ENCODE data around the gene EYA2. TPM values are rescaled to one million over a fixed set of nuclear protein-coding genes. Genes with fewer than 3 reads are reported as not detected.

EYA2 gene
- total RNA-seq, 4 donors from 2014 or later, result 9.7 to 22.1 (median 14.3) TPM

GRCh38 chr20:46934746-46935287, 40.2 kb downstream of the EYA2 start:
- Histone ChIP-seq H3K27ac (no peak overlapping the region), H3K27me3 (no peaks in the 10 kb centered on the region), H3K9me3 (no peaks in the 10 kb centered on the region), H3K4me3 (no peak overlapping the region), H3K36me3 (no peaks in the 10 kb centered on the region), H3K4me1 (peaks cover 0 to 33% (median 4%) of the 10 kb centered on the region in 3 donors)
- intact Hi-C loops (cut with DNase I), result no loop called here
- no peak for TF ChIP-seq POLR2A (IDR thresholded peaks at IDR 0.05)
- no peak for TF ChIP-seq CTCF (IDR thresholded peaks at IDR 0.05)
- 36 to 82% methylated on average over 3 to 4 of the region's 4 CpGs for WGBS, 2 donors
- no peak for DNase-seq

GRCh38 chr20:46935394-46936017, 40.9 kb downstream of the EYA2 start:
- WGBS, 2 donors, result 81 to 87% methylated on average over 8 to 9 of the region's 9 CpGs
- Histone ChIP-seq H3K9me3 (no peaks in the 10 kb centered on the region), H3K27me3 (no peaks in the 10 kb centered on the region), H3K36me3 (no peaks in the 10 kb centered on the region), H3K4me3 (no peak overlapping the region), H3K27ac (no peak overlapping the region), H3K4me1 (peaks cover 0 to 27% (median 4%) of the 10 kb centered on the region in 3 donors)
- DNase-seq, result no peak
- TF ChIP-seq POLR2A (IDR thresholded peaks at IDR 0.05) (no peak), CTCF (IDR thresholded peaks at IDR 0.05) (no peak)
- intact Hi-C loops (cut with DNase I), result no loop called here

GRCh38 chr20:46936415-46937156, 41.9 kb downstream of the EYA2 start:
- intact Hi-C loops (cut with DNase I), result no loop called here
- Histone ChIP-seq H3K9me3 (no peaks in the 10 kb centered on the region), H3K27ac (peak overlapping the region in 1 of 4 donors; percentile 31), H3K4me1 (peaks cover 0 to 17% (median 4%) of the 10 kb centered on the region in 3 donors), H3K4me3 (no peak overlapping the region), H3K27me3 (no peaks in the 10 kb centered on the region), H3K36me3 (no peaks in the 10 kb centered on the region)
- no peak for TF ChIP-seq POLR2A (IDR thresholded peaks at IDR 0.05)
- no peak for TF ChIP-seq CTCF (IDR thresholded peaks at IDR 0.05)
- DNase-seq, result no peak
- 75 to 78% methylated on average over 18 of the region's 18 CpGs for WGBS, 2 donors

GRCh38 chr20:46937157-46937523, 42.5 kb downstream of the EYA2 start:
- no peaks in the 10 kb centered on the region for H3K27me3 ChIP-seq
- peak overlapping the region in 1 of 4 donors; percentile 31 for H3K27ac ChIP-seq
- no peak overlapping the region for H3K4me3 ChIP-seq
- DNase-seq, result no peak
- no peak for TF ChIP-seq CTCF (IDR thresholded peaks at IDR 0.05)
- no peak for TF ChIP-seq POLR2A (IDR thresholded peaks at IDR 0.05)
- 79 to 80% methylated on average over 4 of the region's 4 CpGs for WGBS, 2 donors
- no peaks in the 10 kb centered on the region for H3K9me3 ChIP-seq
- no peaks in the 10 kb centered on the region for H3K36me3 ChIP-seq
- intact Hi-C loops (cut with DNase I), result no loop called here
- H3K4me1 ChIP-seq, result peaks cover 0 to 11% (median 1%) of the 10 kb centered on the region in 3 donors
